Adrenal gland (tissue), 12 donors: ENCODE measurements around the gene TADA2A. TPM values are rescaled to one million over a fixed set of nuclear protein-coding genes. Genes with fewer than 3 reads are reported as not detected.
"Not testable (repeated sequence)": the region's sequence is repeated elsewhere in the genome, so short reads cannot be mapped to it uniquely, and the experiment has no call there.

Experiments
- DNase-seq, 7 donors: peaks; one replicate each; pipeline ENCODE4 v3.0.0-alpha.2; 2019 to 2020
- H3K27ac ChIP-seq, 5 donors: fragments of 200-600 bp; sonication (generic) in 4 of 5; 1 replicate in 3 of 5; 2 replicates in 2 of 5; pipeline versions ENCODE4 v1.5.1 to v1.8.0; 2016 to 2020; ENCODE audit warnings: mild to moderate bottlenecking in 1 of 5
- H3K27me3 ChIP-seq: fragments of 200-600 bp; 2 replicates; pipeline ENCODE4 v1.8.0; 2021
- H3K36me3 ChIP-seq, 2 donors: fragments of 200-600 bp; replicated peaks in 1 of 2; 1 replicate in 1 of 2; 2 replicates in 1 of 2; pipeline versions ENCODE4 v1.5.1 to v1.8.0; 2018 to 2022
- H3K4me1 ChIP-seq, 2 donors: fragments of 200-600 bp; replicated peaks in 1 of 2; 1 replicate in 1 of 2; 2 replicates in 1 of 2; pipeline versions ENCODE4 v1.5.1 to v1.8.0; 2018 to 2021
- H3K4me3 ChIP-seq, 4 donors: fragments of 200-600 bp; sonication (generic) in 3 of 4; one replicate each; pipeline ENCODE4 v1.5.1; 2016 to 2018
- H3K9me3 ChIP-seq, 3 donors: fragments of 200-600 bp; sonication (generic) in 1 of 3; replicated peaks in 1 of 3; 1 replicate in 2 of 3; 2 replicates in 1 of 3; pipeline versions ENCODE4 v1.5.1 to v1.8.0; 2016 to 2021
- POLR2A ChIP-seq, 2 donors: fragments of 450-650 bp; IDR thresholded peaks; one replicate each; pipeline ENCODE4 v1.6.1; 2017; ENCODE audit warnings: antibody characterized with exemption in 2 of 2, mild to moderate bottlenecking in 2 of 2, moderate library complexity in 1 of 2
- WGBS, 4 donors: extraction: QIAGEN DNeasy Blood & Tissue Kit in 2 of 4; methylation state at CpG; one replicate each; pipeline versions ENCODE4 v1.1.5 to v1.1.7; 2013 to 2017; 5-methylcytosine and 5-hydroxymethylcytosine counted together
- intact Hi-C, 2 donors: fragments of 100-400 bp; cut with DNase I; formaldehyde crosslinking; loops; one replicate each; pipeline versions ENCODE4 v1.14.1 to v1.15.0; 2022 to 2023
- polyA plus RNA-seq, 3 donors: library from polyadenylated mRNA; stranded (reverse); fragments of 200-250 nt in 2 of 3; fragments of 350-450 nt in 1 of 3; fragmentation: Illumina TruSeq in 1 of 3; extraction: RNeasy Lipid Tissue Mini Kit (QIAGEN cat#74804) in 1 of 3; gene quantifications; one replicate each; pipeline ENCODE4 v1.2.3, GENCODE V29; 2013 to 2014
- total RNA-seq, 9 donors: library from RNA; depleted of rRNA in 4 of 9; stranded (reverse); fragments of >200 nt in 4 of 9; fragments of 120-200 nt in 1 of 9; fragmentation: NEBNext Ultra II Directional in 1 of 9; extraction: Animal tissue kit (Norgen Biotek cat#: 25700) in 1 of 9; gene quantifications; one replicate each; pipeline versions ENCODE4 v1.1.0 to v1.2.4, GENCODE V29; 2013 to 2023
- TF ChIP-seq, protein P1 (sequence below), 6 experiments: fragments of 450-650 bp in 4 of 6; fragments of 200-600 bp in 2 of 6; sonication (generic) in 1 of 6; IDR thresholded peaks; 1 replicate in 5 of 6; 2 replicates in 1 of 6; pipeline versions ENCODE4 v1.5.1 to v1.8.0; 2016 to 2021; ENCODE audit warnings: antibody characterized with exemption in 6 of 6, mild to moderate bottlenecking in 2 of 6, moderate library complexity in 1 of 6
- donor health status: healthy with polysubstance abuse.
- donor health status: Bipolar disorder and iron deficiency.
- donor health status: DM: yes; HTN: yes; CAD: no.
- donor health status: DM: no; HTN: no; CAD: no.
- donor health status: DM: no; HTN: no; CAD: no.
- donor health status: DM: yes; HTN: yes; CAD: no.

Gene TADA2A
- total and polyA plus RNA-seq, 12 donors = 7.6 to 21.5 (median 15.7) TPM

DNA sequence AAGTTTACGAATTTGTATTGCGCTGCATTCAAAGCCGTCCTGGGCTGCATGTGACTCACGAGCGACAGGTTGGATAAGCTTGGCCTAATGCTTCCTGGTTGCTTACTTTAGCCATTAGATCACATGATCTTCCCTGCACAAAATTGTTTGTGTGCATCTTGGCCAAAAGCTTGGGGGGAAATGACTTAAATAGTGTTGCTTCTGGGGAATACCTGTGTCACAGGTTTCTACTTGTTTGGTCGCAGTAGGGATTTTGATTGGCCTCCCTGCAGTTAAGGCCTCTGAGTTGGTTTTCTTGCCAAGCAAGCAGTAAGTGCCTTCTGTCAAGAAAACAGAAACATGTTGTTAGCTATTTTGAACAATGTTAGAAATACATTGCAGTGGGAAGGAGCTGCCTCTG is 43.4 kb downstream of the TADA2A start:
- DNase-seq = no peak
- Histone ChIP-seq H3K4me3 (no peak overlapping the region), H3K27ac (no peak overlapping the region), H3K4me1 (peaks cover 6 to 18% of the 10 kb centered on the region in 2 donors), H3K9me3 (no peaks in the 10 kb centered on the region), H3K27me3 (no peaks in the 10 kb centered on the region), H3K36me3 (no peaks in the 10 kb centered on the region)
- intact Hi-C loops = no loop called here
- 96 to 98% (median 97%) methylated on average over 6 of the region's 6 CpGs for WGBS, 4 donors
- TF ChIP-seq POLR2A (IDR thresholded peaks at IDR 0.05) = no peak
- TF ChIP-seq, protein P1, sequence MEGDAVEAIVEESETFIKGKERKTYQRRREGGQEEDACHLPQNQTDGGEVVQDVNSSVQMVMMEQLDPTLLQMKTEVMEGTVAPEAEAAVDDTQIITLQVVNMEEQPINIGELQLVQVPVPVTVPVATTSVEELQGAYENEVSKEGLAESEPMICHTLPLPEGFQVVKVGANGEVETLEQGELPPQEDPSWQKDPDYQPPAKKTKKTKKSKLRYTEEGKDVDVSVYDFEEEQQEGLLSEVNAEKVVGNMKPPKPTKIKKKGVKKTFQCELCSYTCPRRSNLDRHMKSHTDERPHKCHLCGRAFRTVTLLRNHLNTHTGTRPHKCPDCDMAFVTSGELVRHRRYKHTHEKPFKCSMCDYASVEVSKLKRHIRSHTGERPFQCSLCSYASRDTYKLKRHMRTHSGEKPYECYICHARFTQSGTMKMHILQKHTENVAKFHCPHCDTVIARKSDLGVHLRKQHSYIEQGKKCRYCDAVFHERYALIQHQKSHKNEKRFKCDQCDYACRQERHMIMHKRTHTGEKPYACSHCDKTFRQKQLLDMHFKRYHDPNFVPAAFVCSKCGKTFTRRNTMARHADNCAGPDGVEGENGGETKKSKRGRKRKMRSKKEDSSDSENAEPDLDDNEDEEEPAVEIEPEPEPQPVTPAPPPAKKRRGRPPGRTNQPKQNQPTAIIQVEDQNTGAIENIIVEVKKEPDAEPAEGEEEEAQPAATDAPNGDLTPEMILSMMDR (IDR thresholded peaks at IDR 0.05) = no peak

DNA sequence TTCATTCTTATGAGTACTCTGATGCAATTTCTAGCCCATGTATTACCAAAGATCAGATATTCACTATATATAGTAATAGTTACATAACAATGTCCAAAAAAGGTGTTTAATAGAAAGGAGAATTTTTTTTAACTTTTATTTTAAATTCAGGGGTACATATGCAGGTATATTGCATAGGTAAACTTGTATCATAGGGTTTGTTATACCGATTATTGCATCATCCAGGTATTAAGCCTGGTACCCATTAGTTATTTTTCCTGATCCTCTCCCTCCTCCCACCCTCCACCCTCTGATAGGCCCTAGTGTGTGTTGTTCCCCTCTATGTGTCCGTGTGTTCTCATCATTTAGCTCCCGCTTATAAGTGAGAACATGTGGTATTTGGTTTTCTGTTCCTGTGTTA is 51.1 kb downstream of the TADA2A start:
- H3K4me3 ChIP-seq, intact Hi-C loops, DNase-seq, H3K27me3 ChIP-seq, H3K9me3 ChIP-seq, H3K27ac ChIP-seq, H3K36me3 ChIP-seq: not testable (repeated sequence)
- H3K4me1 ChIP-seq = peaks cover 0 to 13% of the 10 kb centered on the region in 2 donors
- WGBS, 4 donors = 85 to 97% (median 93%) methylated on average over 3 of the region's 3 CpGs

DNA sequence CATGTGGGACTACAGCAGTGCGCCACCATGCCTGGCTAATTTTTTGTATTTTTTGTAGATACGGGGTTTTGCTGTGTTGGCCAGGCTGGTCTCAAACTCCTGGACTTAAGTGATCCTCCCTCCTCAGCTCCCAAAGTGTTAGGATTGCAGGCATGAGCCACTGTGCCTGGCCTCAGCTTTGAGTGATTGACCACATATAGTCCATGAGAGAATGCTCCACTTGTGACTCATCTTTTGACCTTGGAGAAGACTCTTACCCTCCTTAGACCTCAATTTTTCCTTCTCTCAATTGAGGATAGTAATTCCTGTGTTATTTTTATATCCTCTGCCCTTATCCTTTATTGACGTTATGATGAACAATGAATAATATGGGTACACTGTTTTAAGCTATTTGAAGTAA is 52.1 kb downstream of the TADA2A start:
- Histone ChIP-seq H3K36me3 (peaks cover 0 to 3% of the 10 kb centered on the region in 2 donors), H3K27ac (no peak overlapping the region), H3K9me3 (no peaks in the 10 kb centered on the region), H3K4me1 (peaks cover 0 to 6% of the 10 kb centered on the region in 2 donors), H3K27me3 (no peaks in the 10 kb centered on the region), H3K4me3 (no peak overlapping the region)
- DNase-seq = peak in 3 of 7 donors; percentile 34 to 55 (median 43)
- TF ChIP-seq, protein P1 (IDR thresholded peaks at IDR 0.05) = no peak
- no peak for TF ChIP-seq POLR2A (IDR thresholded peaks at IDR 0.05)
- WGBS, 4 donors = 56 to 71% (median 64%) methylated on average over 3 of the region's 3 CpGs
- intact Hi-C loops = no loop called here

DNA sequence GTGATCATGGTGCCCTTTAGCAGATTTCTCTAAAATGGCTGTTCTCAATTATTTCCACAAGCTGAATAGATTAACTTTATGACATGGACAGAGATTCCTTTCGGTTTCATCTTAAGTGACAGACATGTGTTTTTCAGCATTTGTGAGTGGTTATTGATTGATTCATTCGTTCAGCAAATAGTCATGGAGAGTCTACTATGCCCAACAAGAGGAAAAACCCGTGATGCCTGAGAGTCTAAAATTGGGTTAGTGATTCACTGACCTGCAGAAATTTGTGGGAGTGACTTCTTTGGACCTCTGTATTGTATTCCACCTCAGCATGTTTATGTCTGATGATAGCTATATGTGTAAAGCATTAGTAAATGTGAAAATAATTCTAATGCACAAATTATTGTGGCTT is 55.0 kb downstream of the TADA2A start:
- no peaks in the 10 kb centered on the region for H3K27me3 ChIP-seq
- H3K4me1 ChIP-seq = peaks cover 0 to 6% of the 10 kb centered on the region in 2 donors
- intact Hi-C loops = no loop called here
- H3K27ac ChIP-seq = no peak overlapping the region
- H3K9me3 ChIP-seq = no peaks in the 10 kb centered on the region
- peaks cover 0 to 7% of the 10 kb centered on the region in 2 donors for H3K36me3 ChIP-seq
- H3K4me3 ChIP-seq = no peak overlapping the region
- no peak for DNase-seq
- WGBS, 4 donors = 89 to 95% (median 92%) methylated on average over 3 of the region's 3 CpGs
- no peak for TF ChIP-seq POLR2A (IDR thresholded peaks at IDR 0.05)
- TF ChIP-seq, protein P1 (IDR thresholded peaks at IDR 0.05) = no peak

DNA sequence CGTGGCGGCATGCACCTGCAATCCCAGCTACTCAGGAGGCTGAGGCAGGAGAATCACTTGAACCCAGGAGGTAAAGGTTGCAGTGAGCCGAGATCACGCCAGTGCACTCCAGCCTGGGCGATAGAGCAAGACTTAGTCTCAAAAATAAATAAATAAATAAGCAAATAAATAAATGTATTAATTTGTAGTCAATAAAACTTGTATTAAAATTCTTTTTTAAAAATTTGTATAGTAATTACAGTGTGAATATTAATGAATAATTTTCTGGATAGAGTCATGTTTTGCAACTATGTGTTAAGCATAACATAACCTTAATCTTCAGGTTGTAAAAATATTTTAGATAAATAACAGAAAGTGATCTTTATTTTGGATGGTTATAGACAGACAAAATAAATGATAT is 55.8 kb downstream of the TADA2A start:
- Histone ChIP-seq H3K4me3 (no peak overlapping the region), H3K4me1 (peaks cover 0 to 6% of the 10 kb centered on the region in 2 donors), H3K27me3 (no peaks in the 10 kb centered on the region), H3K9me3 (no peaks in the 10 kb centered on the region), H3K27ac (no peak overlapping the region), H3K36me3 (peaks cover 0 to 14% of the 10 kb centered on the region in 2 donors)
- no peak for DNase-seq
- TF ChIP-seq, protein P1 (IDR thresholded peaks at IDR 0.05) = no peak
- no peak for TF ChIP-seq POLR2A (IDR thresholded peaks at IDR 0.05)
- WGBS, 4 donors = 97 to 98% (median 97%) methylated on average over 5 of the region's 5 CpGs
- intact Hi-C loops = no loop called here
